Smooth muscle cell (in vitro differentiated cells): ENCODE measurements around the gene ADORA2B. TPM values are rescaled to one million over a fixed set of nuclear protein-coding genes. Genes with fewer than 3 reads are reported as not detected.

Experiments
- DNase-seq: peaks from one replicate; lab custom pipeline; 2025; ENCODE audit not compliant: unreplicated experiment; lab: John Stamatoyannopoulos, UW
- H2AFZ ChIP-seq: fragments of 200-600 bp; sonication (generic); 2 replicates; pipeline ENCODE4 v1.6.0; 2016; ENCODE audit warnings: antibody characterized with exemption, low read depth, mild to moderate bottlenecking
- H3F3A ChIP-seq: fragments of 200-600 bp; sonication (generic); 2 replicates; pipeline ENCODE4 v1.6.0; 2017; ENCODE audit warnings: antibody characterized with exemption, low read depth
- H3K27ac ChIP-seq: fragments of 200-600 bp; sonication (generic); 2 replicates; pipeline ENCODE4 v1.5.1; 2016; ENCODE audit warnings: low read depth, mild to moderate bottlenecking
- H3K27me3 ChIP-seq: fragments of 200-600 bp; sonication (generic); 2 replicates; pipeline ENCODE4 v1.6.1; 2016; ENCODE audit warnings: low read depth, mild to moderate bottlenecking
- H3K36me3 ChIP-seq: fragments of 200-600 bp; sonication (generic); 2 replicates; pipeline ENCODE4 v1.5.1; 2016; ENCODE audit warnings: low read depth
- H3K4me1 ChIP-seq: fragments of 200-600 bp; sonication (generic); 2 replicates; pipeline ENCODE4 v1.5.1; 2016; ENCODE audit warnings: low read depth
- H3K4me2 ChIP-seq: fragments of 200-600 bp; sonication (generic); 2 replicates; pipeline ENCODE4 v1.6.0; 2016; ENCODE audit warnings: mild to moderate bottlenecking
- H3K4me3 ChIP-seq: fragments of 200-600 bp; sonication (generic); 2 replicates; pipeline ENCODE4 v1.5.1; 2016; ENCODE audit warnings: mild to moderate bottlenecking
- H3K79me2 ChIP-seq: fragments of 200-600 bp; sonication (generic); 2 replicates; pipeline ENCODE4 v1.6.0; 2016; ENCODE audit warnings: low read depth, mild to moderate bottlenecking
- H3K9ac ChIP-seq: fragments of 200-600 bp; sonication (generic); 2 replicates; pipeline ENCODE4 v1.6.0; 2016; ENCODE audit warnings: low read depth
- H3K9me3 ChIP-seq: fragments of 200-600 bp; sonication (generic); replicated peaks from 2 replicates; pipeline ENCODE4 v1.5.1; 2016; ENCODE audit warnings: low read depth
- H4K20me1 ChIP-seq: fragments of 200-600 bp; sonication (generic); 2 replicates; pipeline ENCODE4 v1.6.0; 2016; ENCODE audit warnings: low read depth
- WGBS: methylation state at CpG from one replicate; pipeline ENCODE4 v1.1.7; 2016; ENCODE audit warnings: low lambda C conversion rate; 5-methylcytosine and 5-hydroxymethylcytosine counted together
- polyA plus RNA-seq: library from polyadenylated mRNA; unstranded; fragments of >200 nt; fragmentation: Nextera tagmentation; extraction: Ambion mirVana; gene quantifications from 2 replicates; pipeline ENCODE4 v1.2.1, GENCODE V29; 2016
- total RNA-seq: library from RNA; depleted of rRNA; stranded (reverse); fragments of >200 nt; gene quantifications from 2 replicates; pipeline ENCODE4 v1.2.3, GENCODE V29; 2014
- TF ChIP-seq, protein P1 (sequence below): fragments of 200-600 bp; sonication (generic); IDR thresholded peaks from 2 replicates; pipeline ENCODE4 v1.5.1; 2017; ENCODE audit warnings: borderline replicate concordance, mild to moderate bottlenecking, antibody characterized with exemption; ENCODE audit not compliant: insufficient read depth, poor library complexity, severe bottlenecking

Gene ADORA2B
- total and polyA plus RNA-seq, 2 experiments from 2014 or later = 14.2 to 17.0 TPM

- H3K9me3 ChIP-seq = no peaks in the 10 kb centered on the region
- H3F3A ChIP-seq = peaks cover 5% of the 10 kb centered on the region
- H3K4me1 ChIP-seq = no peaks in the 10 kb centered on the region
- H2AFZ ChIP-seq = no peak overlapping the region
- TF ChIP-seq, protein P1, sequence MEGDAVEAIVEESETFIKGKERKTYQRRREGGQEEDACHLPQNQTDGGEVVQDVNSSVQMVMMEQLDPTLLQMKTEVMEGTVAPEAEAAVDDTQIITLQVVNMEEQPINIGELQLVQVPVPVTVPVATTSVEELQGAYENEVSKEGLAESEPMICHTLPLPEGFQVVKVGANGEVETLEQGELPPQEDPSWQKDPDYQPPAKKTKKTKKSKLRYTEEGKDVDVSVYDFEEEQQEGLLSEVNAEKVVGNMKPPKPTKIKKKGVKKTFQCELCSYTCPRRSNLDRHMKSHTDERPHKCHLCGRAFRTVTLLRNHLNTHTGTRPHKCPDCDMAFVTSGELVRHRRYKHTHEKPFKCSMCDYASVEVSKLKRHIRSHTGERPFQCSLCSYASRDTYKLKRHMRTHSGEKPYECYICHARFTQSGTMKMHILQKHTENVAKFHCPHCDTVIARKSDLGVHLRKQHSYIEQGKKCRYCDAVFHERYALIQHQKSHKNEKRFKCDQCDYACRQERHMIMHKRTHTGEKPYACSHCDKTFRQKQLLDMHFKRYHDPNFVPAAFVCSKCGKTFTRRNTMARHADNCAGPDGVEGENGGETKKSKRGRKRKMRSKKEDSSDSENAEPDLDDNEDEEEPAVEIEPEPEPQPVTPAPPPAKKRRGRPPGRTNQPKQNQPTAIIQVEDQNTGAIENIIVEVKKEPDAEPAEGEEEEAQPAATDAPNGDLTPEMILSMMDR = no peak
- DNase-seq = no peak
- 97% methylated on average over 18 of the region's 19 CpGs for WGBS
- H3K27ac ChIP-seq = no peak overlapping the region
- H3K27me3 ChIP-seq = no peaks in the 10 kb centered on the region
- H3K9ac ChIP-seq = no peak overlapping the region
- peaks cover 44% of the 10 kb centered on the region for H4K20me1 ChIP-seq
- no peak overlapping the region for H3K4me3 ChIP-seq
- H3K79me2 ChIP-seq = peaks cover 8% of the 10 kb centered on the region
- no peaks in the 10 kb centered on the region for H3K36me3 ChIP-seq
- H3K4me2 ChIP-seq = no peak overlapping the region
These were observed 12.8 kb downstream of the ADORA2B start for GRCh38 chr17:15957608-15958307.

- H3K9me3 ChIP-seq = no peaks in the 10 kb centered on the region
- peak overlapping the region; percentile 65 for H3K9ac ChIP-seq
- no peaks in the 10 kb centered on the region for H3K4me1 ChIP-seq
- TF ChIP-seq, protein P1 = no peak
- no peaks in the 10 kb centered on the region for H3K27me3 ChIP-seq
- 91% methylated on average over 4 of the region's 4 CpGs for WGBS
- H3F3A ChIP-seq = peaks cover 5% of the 10 kb centered on the region
- DNase-seq = no peak
- peak overlapping the region; percentile 65 for H3K4me2 ChIP-seq
- peaks cover 42% of the 10 kb centered on the region for H4K20me1 ChIP-seq
- no peak overlapping the region for H2AFZ ChIP-seq
- H3K4me3 ChIP-seq = no peak overlapping the region
- no peaks in the 10 kb centered on the region for H3K36me3 ChIP-seq
- peaks cover 10% of the 10 kb centered on the region for H3K79me2 ChIP-seq
- peak overlapping the region; percentile 92 for H3K27ac ChIP-seq
These were observed 13.5 kb downstream of the ADORA2B start for GRCh38 chr17:15958484-15958854.

- H3K9me3 ChIP-seq = no peaks in the 10 kb centered on the region
- no peaks in the 10 kb centered on the region for H3K27me3 ChIP-seq
- H3K4me1 ChIP-seq = peaks cover 11% of the 10 kb centered on the region
- no peak overlapping the region for H2AFZ ChIP-seq
- peaks cover 8% of the 10 kb centered on the region for H3K79me2 ChIP-seq
- H3K9ac ChIP-seq = no peak overlapping the region
- no peaks in the 10 kb centered on the region for H3K36me3 ChIP-seq
- H3K27ac ChIP-seq = no peak overlapping the region
- TF ChIP-seq, protein P1 = no peak
- peaks cover 30% of the 10 kb centered on the region for H4K20me1 ChIP-seq
- no peak for DNase-seq
- 81% methylated on average over 4 of the region's 4 CpGs for WGBS
- no peak overlapping the region for H3K4me3 ChIP-seq
- no peaks in the 10 kb centered on the region for H3F3A ChIP-seq
- H3K4me2 ChIP-seq = no peak overlapping the region
These were observed 18.8 kb downstream of the ADORA2B start for GRCh38 chr17:15963670-15964110.

GRCh38 chr17:15965528-15965927 is 20.6 kb downstream of the ADORA2B start:
- H4K20me1 ChIP-seq = peaks cover 19% of the 10 kb centered on the region
- H3K4me2 ChIP-seq = no peak overlapping the region
- WGBS = 79% methylated on average over 6 of the region's 6 CpGs
- peaks cover 8% of the 10 kb centered on the region for H3K79me2 ChIP-seq
- no peaks in the 10 kb centered on the region for H3K36me3 ChIP-seq
- no peaks in the 10 kb centered on the region for H3K27me3 ChIP-seq
- H3F3A ChIP-seq = no peaks in the 10 kb centered on the region
- no peak overlapping the region for H3K27ac ChIP-seq
- H2AFZ ChIP-seq = no peak overlapping the region
- no peak for DNase-seq
- TF ChIP-seq, protein P1 = no peak
- H3K4me1 ChIP-seq = peaks cover 11% of the 10 kb centered on the region
- H3K4me3 ChIP-seq = no peak overlapping the region
- no peaks in the 10 kb centered on the region for H3K9me3 ChIP-seq
- no peak overlapping the region for H3K9ac ChIP-seq
